Uterus (tissue), 2 donors: ENCODE results near the gene INPP1.

ENCODE experiments used
- POLR2A ChIP-seq, 2 donors: fragments of 450-650 bp; IDR thresholded peaks; one replicate each; pipeline ENCODE4 v1.6.1; 2016; ENCODE audit warnings: antibody characterized with exemption in 2 of 2, mild to moderate bottlenecking in 1 of 2, moderate library complexity in 1 of 2
- TF ChIP-seq, protein P1 (sequence below), 4 experiments: fragments of 200-600 bp in 2 of 4; fragments of 450-650 bp in 2 of 4; sonication (generic) in 2 of 4; IDR thresholded peaks; one replicate each; pipeline ENCODE4 v1.5.1; 2016 to 2019; ENCODE audit warnings: antibody characterized with exemption in 4 of 4, mild to moderate bottlenecking in 2 of 4, moderate library complexity in 1 of 4

DNA sequence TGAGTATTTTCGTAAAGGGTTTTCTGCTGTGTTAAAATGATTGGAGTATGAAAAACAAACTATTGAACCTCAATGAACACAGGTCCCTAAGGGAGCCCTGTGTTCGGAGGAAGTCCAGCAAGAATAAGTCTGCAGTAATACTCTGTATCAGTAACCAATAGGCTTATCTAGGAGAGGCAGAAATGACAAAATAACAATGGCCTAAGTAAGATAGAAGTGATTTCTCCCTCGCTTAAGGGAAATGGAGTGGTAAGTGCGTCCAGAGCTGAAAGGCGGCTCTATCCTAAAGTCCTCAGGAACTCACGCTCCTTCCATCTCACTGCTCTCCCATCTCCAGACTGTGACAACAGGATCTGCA is 35.5 kb downstream of the INPP1 start:
- TF ChIP-seq, protein P1, sequence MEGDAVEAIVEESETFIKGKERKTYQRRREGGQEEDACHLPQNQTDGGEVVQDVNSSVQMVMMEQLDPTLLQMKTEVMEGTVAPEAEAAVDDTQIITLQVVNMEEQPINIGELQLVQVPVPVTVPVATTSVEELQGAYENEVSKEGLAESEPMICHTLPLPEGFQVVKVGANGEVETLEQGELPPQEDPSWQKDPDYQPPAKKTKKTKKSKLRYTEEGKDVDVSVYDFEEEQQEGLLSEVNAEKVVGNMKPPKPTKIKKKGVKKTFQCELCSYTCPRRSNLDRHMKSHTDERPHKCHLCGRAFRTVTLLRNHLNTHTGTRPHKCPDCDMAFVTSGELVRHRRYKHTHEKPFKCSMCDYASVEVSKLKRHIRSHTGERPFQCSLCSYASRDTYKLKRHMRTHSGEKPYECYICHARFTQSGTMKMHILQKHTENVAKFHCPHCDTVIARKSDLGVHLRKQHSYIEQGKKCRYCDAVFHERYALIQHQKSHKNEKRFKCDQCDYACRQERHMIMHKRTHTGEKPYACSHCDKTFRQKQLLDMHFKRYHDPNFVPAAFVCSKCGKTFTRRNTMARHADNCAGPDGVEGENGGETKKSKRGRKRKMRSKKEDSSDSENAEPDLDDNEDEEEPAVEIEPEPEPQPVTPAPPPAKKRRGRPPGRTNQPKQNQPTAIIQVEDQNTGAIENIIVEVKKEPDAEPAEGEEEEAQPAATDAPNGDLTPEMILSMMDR (IDR thresholded peaks at IDR 0.05), result no peak
- TF ChIP-seq POLR2A (IDR thresholded peaks at IDR 0.05), result no peak
